NK-92 (cell line): ENCODE results near the gene CD22.

ENCODE experiments used
- DNase-seq: peaks from one replicate; lab custom pipeline; 2025; ENCODE audit not compliant: unreplicated experiment; lab: John Stamatoyannopoulos, UW

The CD22 gene

DNA sequence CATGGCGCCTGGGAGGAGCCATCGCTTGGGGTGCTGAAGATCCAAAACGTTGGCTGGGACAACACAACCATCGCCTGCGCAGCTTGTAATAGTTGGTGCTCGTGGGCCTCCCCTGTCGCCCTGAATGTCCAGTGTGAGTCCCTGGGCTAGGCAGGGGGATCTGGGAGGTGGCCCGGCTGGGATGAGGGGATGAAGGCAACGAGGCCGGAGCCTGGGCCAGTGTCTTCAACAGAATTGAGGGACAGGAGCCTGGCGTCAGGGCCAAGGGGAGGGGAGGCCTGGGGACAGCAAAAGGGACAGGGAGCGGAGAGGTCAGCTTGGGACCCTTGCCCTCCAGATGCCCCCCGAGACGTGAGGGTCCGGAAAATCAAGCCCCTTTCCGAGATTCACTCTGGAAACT lies 12.0 kb downstream of the CD22 start:
- DNase-seq = no peak

DNA sequence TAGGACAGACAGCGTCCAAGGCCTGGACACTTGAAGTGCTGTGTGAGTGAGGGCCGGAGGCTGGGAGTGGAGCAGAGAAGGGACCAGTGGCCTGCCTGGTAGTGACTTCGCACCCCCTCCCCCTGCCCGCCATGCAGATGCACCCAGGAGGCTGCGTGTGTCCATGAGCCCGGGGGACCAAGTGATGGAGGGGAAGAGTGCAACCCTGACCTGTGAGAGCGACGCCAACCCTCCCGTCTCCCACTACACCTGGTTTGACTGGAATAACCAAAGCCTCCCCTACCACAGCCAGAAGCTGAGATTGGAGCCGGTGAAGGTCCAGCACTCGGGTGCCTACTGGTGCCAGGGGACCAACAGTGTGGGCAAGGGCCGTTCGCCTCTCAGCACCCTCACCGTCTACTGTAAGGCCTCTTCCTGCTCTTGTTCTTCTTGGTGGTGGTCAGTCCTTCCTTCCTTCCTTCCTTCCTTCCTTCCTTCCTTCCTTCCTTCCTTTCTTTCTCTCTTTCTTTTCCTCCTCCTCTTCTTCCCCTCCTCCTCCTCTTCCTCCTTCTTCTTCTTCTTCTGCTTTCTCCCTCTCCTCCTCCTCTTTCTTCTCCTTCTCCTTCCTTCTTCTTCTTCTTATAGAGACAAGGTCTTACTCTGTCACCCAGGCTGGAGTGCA lies 12.7 kb downstream of the CD22 start:
- DNase-seq = no peak

DNA sequence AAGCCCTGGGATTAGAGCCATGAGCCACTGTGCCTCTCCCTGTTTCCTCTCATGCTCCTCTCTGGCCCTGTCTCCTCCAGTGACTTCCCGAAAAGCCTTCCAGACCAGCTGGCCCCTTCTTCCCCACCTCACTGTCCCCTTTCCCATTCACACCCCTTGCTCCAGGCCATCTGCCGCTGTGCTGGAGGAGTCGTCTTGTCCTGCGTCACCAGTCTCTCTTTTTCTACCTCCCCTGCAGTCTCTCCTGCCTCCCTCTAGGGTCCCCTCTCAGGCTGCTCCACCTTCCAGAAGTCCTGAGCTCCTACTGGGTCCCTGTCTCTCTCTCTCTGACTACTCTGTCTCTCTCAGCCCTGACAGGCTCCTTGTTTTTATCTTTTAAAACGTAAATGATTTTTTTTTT lies 13.4 kb downstream of the CD22 start:
- DNase-seq = no peak

DNA sequence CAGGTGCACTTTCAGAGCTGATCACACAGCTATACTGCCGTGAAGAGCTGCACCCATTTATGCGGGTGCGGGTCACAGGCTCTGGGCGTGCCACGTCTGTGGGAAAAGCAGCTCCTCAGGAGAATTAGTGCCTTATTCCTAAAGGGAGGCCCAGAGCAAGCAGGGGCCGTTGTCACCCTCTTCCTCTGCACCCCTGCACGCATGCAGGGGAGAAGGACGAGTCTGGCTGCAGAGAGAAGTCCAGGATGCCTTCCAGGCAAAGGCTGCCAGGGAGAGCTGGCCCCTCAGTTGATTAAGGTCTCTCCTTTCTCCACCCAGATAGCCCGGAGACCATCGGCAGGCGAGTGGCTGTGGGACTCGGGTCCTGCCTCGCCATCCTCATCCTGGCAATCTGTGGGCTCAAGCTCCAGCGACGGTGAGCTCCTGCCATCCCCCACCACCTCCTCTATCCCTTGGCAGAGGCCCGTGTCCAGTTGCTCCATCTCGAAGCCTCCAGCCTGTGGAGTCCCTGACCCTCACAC lies 15.6 kb downstream of the CD22 start:
- DNase-seq = no peak

DNA sequence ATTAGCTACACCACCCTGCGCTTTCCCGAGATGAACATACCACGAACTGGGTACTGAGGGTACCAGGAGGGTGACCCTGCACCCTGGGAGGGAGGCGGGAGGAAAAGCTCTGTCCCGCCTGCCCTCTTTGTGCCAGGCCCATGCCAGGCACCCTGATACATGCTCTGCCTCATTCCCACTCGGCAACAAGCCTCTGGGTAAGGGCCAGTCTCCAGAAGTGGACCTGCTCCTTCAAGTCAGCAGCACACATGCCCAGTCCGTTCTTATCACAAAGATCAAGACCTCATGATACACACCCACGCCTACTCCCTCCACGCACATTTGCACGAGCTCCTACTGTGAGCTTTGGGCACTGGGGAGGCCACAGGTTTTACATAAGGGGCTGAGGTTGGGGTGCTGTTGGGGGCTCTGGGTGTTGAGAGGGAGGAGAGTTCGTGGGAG lies 16.7 kb downstream of the CD22 start:
- no peak for DNase-seq

DNA sequence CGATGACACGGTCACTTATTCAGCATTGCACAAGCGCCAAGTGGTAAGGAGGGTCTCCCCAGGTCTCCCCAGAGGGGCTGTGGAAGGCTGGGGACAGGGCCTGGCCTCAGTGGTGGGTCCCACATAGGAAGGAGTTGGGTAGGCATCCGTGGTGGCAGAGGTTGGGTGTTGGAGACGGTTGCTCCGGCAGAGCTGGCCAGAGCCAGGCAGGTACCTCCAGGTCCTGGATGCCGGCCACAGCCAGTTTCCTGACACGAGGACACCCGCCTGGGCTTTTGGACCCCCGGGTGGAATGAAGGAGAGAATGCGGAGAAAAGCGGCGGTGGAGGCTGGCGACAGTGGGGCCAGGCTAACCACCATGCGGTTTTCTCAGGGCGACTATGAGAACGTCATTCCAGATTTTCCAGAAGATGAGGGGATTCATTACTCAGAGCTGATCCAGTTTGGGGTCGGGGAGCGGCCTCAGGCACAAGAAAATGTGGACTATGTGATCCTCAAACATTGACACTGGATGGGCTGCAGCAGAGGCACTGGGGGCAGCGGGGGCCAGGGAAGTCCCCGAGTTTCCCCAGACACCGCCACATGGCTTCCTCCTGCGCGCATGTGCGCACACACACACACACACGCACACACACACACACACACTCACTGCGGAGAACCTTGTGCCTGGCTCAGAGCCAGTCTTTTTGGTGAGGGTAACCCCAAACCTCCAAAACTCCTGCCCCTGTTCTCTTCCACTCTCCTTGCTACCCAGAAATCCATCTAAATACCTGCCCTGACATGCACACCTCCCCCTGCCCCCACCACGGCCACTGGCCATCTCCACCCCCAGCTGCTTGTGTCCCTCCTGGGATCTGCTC lies 17.4 kb downstream of the CD22 start:
- no peak for DNase-seq

DNA sequence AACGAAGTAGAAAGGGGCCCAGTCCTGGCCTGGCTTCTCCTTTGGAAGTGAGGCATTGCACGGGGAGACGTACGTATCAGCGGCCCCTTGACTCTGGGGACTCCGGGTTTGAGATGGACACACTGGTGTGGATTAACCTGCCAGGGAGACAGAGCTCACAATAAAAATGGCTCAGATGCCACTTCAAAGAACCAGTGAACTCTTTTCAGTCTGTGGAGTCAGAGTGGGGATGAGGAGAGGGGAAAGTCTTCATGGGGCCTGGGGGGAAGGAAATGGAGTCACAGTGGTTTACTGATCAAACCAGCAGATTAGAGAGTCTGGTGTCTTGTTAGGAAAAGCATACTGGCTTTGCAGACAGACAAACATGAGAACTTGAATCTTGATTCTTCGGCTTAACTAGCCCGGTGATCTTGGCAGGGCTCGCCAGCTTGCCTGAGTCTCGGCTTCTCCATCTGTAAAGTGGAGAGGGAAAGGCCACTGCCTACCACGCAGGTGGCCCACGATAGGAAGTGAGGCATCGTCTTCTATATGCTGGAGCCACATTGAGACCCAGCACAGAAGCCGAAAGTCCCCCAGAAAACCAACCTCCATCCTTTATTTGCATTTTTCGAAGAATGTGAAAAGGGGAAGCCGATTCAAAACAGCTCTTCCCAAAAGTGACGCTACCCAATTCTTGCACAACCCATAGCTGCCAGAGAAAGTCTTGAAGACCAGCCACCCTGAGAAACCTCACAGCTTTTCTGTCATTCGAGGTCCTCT lies 18.4 kb downstream of the CD22 start, which contains the start of gene FFAR1:
FFAR1 (plus strand) TSS at position 732 of the 759 bp plus-strand sequence. CDS start 3,650 bp downstream, outside the sequence.
- no peak for DNase-seq

DNA sequence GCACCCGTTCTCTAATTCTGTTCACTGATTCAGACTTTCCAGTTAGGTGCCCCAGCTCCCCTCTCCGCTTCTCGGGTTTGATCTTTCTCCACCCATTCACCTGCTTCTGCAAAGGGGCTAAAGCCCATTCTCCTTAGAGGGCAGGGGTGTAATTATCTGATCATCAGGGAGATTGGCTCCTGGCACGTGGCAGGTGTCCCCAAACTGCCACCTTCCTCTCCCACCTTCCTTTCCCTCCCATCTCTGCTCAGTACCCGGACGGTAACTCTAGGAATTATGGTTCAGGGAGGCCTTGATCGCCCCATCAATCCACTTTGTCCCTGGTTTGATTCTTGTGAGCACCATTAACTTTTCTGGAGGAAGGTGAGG lies 18.9 kb downstream of the CD22 start:
- DNase-seq = no peak

DNA sequence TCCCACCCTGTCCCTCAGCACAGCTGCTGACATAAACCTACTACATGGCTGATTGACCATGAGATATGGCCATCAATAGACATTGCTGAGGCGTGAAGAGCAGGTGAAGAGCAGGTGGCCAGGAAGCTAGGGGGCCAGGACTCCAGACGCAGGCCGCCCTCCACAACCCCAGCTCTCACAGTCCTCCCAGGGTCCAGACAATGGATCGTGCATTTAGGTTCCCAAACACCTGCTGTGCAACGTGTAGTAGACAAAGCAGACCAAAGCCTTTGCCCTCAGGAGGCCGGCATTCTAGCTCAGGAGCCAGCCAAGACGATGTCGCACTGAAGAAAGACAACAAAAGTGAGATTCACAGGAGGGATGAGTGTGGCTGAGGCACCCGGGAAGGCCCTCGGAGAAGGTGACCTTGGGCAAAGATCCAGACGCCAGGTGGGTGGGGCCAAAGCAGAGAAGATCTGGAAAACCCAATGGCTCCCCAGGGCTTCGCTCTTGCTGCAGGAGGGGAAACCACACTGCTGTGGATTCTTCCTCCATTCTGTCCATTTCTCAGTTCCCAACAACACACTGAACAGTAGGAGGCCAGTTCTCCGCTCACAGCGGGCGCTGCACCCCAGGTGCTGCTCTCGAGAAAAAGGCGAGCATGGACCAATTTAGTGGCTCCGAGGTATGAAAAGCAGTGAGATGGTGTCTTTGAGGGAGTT lies 20.1 kb downstream of the CD22 start:
- DNase-seq = no peak

DNA sequence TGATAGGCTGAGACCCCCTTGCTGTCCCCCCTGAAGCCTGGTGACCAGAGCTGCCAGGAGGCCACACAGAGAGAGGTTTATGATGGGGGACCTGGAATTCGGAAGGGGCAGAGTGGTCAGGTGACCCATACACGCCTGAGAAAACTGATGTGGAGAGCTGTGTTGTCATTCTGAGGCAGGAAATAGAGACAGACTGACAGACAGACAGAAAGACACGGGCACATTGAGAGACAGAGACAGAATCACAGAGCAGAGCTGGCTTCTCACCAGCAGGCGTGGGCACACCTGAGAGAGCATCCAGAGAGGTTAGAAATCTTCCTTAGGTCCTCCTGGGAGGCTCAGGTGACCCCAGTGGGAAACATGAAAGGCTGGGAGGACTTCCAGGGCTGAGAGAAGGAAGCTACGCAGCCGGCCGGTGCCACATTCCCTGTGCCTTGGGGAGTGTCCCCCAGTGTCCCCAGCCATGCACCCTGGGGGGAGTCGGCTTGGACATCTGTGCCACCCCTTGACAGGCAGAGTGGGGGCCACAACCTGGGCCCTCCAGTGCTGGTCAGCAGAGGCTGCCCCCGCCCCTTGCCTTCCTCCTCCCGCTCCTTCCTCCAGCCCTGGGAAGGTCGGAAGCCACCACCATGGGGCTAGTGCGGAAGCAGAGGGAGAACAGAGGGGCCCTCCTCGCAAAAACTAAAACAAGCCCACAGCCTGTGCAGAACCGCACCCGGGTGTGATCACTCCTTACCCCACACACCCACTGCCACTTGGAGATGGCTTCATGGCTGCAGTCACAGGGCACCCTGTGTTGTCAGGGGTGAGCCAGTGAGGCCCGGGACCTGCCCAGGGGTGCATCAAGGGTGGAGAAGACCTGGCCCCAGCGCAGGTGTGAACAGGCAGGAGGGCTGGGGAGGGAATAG lies 20.9 kb downstream of the CD22 start:
- no peak for DNase-seq

DNA sequence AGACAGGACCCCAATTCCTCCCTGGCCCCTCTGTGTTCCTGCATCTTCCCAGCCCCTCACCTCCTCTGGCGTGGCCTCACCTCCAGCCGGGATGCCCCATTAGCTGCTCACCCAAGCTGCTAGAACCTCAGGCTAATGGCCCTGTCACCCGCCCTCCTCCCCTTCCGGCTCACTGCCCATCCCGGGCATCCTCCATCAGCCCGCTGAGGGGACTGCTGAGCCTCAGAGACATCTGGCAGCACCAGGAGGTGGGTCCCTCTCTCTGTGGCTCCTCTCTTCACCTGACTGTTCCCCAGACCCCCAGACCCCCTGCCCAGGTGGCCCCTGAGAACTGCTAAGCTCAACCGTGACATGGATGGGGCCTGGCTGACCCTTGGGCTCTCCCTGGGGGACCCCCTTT lies 21.6 kb downstream of the CD22 start:
- DNase-seq = no peak

DNA sequence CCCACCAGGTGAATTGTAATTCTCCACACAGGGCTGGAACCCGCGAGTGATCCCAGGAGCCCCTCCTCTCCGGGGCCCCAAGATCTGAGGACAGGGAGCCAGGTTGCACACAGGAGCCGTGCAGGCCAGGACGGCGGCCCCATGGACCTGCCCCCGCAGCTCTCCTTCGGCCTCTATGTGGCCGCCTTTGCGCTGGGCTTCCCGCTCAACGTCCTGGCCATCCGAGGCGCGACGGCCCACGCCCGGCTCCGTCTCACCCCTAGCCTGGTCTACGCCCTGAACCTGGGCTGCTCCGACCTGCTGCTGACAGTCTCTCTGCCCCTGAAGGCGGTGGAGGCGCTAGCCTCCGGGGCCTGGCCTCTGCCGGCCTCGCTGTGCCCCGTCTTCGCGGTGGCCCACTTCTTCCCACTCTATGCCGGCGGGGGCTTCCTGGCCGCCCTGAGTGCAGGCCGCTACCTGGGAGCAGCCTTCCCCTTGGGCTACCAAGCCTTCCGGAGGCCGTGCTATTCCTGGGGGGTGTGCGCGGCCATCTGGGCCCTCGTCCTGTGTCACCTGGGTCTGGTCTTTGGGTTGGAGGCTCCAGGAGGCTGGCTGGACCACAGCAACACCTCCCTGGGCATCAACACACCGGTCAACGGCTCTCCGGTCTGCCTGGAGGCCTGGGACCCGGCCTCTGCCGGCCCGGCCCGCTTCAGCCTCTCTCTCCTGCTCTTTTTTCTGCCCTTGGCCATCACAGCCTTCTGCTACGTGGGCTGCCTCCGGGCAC lies 22.6 kb downstream of the CD22 start:
- DNase-seq = no peak

DNA sequence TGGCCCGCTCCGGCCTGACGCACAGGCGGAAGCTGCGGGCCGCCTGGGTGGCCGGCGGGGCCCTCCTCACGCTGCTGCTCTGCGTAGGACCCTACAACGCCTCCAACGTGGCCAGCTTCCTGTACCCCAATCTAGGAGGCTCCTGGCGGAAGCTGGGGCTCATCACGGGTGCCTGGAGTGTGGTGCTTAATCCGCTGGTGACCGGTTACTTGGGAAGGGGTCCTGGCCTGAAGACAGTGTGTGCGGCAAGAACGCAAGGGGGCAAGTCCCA lies 23.1 kb downstream of the CD22 start:
- no peak for DNase-seq

DNA sequence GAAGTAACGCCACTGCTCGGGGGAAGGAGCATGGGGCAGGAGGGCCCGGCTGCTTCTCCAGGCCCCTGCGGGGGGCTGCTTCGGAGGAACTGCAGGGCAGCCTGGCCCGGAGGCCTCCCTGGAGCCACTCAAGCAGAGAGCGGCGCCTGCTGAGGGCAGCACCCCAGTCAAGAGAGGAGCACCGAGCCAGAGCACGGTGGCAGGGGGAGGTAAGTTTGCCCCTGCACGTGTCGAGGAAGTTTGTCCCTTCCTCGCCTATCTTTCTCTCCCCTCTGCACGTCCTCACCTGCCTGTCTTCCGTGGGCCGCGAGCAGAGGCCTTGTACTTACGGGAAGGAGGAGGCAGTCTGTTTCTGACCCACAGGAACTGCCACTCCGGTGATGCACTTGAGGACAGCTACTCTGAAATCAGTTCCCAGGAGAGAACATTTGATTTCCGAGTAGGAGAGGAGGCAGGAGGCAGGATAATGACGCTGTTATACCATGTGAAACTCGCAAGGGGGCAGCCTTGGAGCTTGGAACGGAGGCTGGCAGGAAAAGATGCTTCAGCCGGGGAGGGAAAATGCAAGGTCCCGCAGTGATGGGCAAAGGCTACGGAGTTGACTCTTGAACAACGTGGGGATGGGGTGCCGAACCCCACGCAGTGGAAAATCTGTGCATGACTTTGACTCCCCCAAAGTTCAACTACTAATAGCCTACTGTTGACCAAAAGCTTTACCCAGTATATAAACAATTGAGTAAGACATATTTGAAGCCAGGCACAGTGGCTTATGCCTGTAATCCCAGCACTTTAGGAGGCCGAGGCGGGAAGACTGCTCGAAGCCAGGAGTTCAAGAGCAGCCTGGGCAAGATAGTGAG lies 23.7 kb downstream of the CD22 start:
- no peak for DNase-seq

DNA sequence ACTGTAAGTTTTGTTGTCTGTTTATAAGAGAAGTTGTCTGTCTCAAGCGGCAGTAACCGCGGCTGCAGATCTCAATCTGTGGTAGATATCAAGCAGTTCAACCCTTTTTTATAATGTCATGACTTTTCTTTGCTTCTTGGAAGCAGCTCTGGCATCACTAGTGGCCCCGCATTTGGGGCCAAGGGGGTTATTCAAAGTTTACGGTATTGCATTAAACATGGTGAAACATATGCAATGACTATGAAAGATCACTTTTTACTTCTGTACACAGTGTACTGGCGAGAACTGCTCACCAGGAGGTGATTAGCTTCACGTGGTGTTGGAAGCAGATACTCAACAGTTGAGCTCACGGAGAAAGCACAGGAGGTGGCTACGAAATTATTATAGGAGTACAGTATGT lies 24.6 kb downstream of the CD22 start:
- DNase-seq = no peak

DNA sequence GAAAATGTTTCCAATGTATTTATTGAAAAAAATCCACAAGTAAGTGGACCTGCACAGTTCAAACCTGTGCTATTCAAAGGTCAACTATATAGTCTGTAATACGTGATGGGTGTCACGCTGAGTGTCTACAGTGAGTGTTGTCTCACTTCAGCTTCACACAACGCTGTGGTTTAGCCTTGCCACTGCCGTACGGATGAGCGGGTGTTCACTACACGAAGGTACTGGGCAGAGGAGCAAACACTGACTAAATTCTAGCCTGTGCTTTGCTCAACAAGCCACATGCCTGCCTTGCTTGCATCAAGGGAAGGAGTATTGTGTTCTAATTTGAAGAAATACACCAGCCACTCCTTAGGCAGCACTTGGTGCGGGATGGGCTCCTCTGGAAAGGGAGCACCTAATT lies 25.9 kb downstream of the CD22 start:
- no peak for DNase-seq

DNA sequence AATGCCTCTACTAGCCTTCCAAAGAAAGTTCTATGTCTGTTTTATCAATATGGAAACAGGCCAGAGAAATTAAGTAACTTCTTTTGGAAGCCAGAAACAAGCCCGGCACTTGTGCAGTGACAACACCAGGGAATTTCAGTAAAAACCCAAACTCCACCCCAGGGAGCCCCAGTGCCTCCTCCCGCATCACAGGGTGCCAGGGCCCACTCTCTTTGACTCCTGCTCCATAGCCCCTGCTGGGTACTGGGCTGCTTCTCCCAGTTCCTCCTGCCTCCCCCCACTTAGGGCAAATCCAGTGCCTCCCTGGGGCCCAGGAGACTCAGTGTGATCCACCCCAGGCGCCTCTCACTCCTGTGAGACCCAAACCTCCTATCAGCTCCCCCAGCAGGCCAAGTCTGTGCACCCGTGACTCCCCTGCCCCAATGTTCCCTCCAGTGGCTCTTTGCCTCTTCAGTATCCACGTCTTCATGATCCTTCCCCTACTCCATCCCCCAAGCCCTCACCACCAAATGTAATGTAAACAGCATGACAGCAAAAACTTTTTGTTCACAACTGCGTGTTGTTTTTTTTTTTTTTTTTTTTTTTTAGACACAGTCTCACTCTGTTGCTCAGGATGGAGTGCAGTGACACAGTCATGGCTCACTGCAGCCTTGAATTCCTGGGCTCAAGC lies 26.9 kb downstream of the CD22 start:
- DNase-seq = no peak
